HG02884 (cell line): Measurements from ENCODE around the gene RUNX3.
"Not testable (repeated sequence)": the region's sequence is repeated elsewhere in the genome, so short reads cannot be mapped to it uniquely, and the experiment has no call there.

ENCODE experiments used
- ATAC-seq: cut with Tn5 transposase; IDR thresholded peaks from one replicate; pipeline ENCODE4 v1.9.1; 2021; ENCODE audit warnings: mild to moderate bottlenecking, moderate library complexity; ENCODE audit not compliant: unreplicated experiment

The RUNX3 gene

DNA sequence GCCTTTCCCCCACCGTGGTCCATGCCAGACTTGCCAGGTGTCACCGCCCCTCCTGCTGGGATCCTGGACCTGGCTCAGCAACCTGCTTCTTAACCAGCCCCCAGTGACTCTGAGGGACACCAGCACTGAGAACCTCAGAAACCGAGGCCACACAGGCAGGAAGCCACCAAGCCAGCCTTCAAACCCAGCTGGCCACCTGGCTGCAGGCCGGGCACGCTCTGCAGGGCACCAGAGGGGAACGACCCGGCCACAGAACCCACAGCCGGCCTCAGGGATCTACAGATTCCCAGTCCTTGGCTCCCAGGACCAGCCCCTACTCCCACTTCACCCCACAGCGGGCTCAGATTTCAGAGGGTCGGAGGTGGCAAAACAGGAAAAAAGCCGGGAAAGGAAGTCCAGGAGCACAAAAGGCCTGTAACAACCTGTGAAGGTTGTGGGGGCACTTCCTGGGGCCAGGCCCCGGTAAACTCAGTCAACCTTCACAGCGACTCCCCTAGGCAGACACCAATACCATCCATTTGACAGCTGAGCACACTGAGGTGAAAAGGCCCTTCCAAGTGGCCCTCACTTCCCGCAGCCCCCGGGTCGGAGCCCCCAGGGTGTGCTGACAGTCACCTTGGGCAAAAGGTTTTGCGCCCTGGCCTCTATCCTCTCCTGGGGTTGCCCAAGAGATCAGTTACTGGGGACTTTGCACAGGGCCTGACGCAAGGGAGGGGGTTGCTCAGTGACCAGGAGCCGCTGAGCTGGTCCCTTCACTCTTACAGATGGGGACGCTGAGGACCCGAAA is 14.1 kb downstream of the RUNX3 start:
- no peak for ATAC-seq

DNA sequence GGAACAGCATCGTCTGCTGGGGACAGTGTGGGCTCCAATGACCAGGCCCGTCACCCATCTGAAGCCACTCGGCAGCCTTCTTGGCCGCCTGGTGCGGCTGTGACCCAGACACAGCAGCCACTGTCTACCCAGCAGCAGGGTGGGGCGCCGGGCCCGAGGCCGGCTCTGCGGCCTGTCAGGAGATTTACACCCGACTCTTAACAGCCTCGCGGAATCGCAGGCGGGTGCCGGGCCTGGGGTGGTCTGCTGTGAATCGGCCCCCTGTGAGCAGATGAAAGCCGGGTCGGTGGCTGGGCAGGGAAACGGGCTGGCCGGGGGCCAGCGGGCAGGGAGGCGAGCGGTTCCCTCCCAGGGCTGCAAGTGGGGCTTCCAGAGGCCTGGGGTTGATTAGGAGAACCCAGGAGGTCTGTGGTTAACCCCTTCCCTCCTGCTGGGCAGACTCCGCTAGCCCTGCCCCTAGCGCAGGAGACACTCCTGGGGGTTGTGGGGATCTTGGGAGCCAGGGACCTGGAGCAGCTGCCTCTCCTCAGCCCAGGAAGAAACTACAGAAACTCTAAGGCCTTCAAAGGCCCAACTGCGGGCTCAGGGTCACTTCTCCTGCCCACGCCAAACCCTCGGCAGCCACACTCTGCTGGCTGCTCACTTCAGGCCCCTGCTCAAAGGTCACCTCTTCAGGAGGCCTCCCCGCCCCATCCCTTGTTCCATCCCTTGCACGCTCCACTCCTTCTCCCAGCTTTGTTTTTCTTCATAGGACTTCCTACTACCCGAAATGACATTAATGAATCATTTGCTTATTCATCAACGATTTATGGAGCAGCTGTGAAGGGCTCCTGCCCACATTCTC is 15.6 kb downstream of the RUNX3 start:
- ATAC-seq = no peak

DNA sequence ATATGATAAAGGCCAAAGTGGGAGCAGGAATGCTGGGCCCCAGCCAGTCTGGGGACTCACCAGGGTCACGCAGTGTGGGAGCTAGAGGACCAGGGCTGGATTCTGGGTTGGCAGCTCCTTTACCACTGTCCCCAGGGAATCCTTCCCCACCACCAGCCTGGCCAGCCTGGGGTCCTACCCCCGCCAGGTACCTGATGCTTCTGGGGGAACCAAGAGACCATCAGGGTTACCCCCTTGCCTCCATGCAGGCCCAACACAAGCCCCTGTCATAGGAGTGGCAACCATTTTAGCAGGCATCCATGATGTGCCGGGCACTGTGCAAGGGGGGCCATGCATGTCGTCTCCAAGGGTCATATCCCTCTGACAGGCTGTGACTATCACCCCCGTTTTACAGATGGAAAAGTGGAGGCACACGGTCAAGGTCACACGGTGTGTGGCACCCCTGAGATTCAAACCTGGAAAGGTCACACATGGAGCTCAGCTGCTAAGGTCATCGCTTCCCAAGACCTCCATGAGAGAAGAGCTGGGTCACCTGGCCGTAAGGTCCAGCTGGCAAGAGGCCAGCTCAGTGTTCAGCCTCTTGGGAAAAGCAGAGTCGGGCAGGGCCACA is 16.4 kb downstream of the RUNX3 start:
- no peak for ATAC-seq

DNA sequence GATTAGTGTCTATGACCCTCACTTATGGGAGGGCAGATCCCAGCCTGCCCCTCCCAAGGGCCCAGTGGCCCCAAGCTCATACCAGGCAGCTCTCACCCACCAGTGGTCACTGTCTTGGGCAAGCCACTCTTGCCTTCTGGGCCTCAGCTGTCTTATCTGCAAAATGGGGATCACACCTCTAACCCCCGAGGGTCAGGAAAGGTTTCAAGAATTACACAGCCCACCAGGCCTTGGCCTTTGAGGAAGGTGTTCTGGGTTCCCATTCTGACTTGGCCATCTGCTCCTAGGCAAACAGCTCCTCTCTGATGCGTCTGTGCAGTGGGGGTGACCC is 16.8 kb downstream of the RUNX3 start:
- no peak for ATAC-seq

DNA sequence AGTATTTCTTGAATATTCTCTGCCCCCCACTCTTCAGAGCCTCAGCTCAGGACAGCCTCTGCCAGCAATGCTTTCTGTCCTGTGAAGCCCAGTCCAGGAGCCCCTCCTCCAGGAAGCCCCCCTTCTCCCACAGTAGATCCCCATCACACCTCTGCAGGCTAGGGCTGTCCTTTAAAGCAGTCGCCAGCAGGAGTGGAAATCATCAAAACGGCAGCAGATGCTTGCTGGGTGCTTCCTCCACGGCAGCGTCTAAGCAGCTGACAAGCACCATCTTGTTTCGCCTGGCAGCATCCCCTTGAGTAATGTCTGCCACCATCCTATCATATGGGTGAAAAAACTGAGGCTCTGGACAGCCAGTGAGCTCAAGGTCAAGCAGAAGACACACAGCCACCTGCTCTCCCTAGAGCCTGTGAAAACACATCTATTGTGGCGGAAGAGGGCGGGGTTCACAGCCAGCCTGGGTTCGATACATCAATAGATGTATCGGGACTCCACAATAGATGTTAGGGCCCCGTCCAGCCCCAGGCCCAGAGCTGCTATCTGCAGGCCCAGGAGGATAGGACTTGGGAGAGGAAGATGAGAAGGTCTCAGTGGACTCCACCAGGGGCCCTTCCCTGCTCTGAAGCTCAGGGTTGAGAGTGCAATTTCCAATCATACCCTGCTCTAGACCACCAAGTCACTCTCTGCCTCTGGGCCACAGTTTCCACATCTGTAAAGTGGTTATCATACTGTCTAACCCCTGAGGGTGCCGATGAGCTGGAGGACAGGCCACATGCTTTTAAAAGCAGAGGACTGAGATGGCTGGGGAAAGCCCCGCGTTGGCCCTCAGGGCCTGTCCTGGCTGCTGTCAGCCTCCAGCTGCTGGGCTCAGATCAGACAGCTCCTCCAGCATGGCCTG is 17.5 kb downstream of the RUNX3 start:
- ATAC-seq = no peak

DNA sequence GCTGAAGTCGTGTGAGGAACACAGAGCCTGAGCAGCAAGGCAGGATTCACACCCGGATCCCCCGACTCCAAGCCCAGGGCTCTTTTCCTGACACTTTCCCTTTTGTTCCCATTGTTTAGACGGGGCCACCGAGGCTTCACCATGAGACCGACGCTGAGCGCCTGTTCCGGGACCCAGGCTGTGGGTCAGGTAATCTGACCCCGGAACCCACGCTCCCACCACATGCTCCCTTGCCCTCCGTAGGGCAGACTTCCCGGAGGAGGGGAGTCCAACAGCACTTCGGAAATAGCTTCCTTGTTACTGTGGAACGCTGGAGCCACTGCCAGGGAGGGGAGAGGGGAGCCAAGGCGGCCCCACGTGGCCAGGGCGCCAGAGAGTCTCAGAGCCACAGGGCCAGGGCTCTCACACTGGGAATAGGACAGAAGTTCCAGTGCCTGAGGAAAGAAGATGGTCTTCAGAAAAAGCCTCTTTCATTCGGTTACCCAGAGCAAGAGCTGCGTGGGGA is 18.4 kb downstream of the RUNX3 start:
- ATAC-seq = no peak

DNA sequence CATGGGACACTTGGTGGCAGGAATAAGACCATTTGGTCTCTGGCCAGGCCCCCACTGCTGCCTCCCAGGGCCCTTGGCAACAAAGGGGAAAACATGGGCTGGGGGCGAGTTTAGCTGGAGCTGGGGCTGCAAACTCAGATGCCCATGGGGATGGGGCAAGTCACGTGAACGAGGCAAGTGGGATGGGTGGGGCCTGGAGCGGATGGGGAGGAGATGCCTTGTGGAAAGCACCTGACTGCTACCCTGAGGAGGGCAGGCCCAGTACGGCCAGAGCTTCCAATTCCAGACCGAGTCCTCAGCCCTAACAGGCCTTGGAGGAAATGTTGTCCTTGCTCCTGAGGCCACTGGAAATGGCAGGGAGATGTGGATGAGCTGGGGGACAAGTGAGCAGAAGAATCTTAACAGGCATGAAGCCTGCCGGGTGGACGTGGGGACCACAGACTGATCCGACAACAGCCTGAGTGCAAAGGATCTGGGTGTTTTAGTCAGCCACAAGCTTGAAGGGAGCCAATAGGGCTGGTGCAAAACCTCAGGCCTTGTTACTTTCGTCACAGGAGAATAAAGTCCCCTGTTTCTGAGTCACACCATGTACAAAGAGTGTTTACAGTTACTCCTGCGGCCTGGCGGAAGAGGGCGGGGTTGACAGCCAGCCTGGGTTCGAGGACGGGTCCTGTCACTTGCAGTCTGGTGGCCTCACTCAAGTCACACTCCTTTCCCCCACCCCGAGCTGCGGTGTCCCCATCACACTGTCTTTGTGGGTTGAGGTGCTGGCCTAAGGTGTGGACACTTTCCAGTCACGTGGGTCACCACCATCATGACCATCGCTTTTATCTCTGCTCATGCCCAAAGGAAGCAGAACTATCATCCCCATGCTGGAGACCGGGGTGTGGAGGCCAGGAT is 19.1 kb downstream of the RUNX3 start:
- no peak for ATAC-seq

DNA sequence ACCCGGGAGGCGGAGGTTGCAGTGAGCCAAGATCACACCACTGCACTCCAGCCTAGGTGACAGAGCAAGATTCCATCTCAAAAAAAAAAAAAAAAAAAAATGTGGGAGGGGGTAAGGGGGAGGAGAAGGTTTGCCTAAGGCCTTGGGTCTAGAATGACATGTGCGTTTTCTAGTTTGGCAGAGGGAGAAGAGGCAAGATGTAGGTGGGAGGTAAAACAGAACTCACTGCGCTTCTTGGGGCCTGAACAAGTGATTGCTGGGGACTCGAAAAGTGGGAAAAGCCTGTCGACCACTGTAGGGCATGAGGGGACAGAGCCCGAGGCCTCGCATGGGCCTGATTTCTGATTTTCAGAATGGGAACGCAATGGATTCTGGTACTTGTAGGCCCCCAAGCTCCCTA is 19.9 kb downstream of the RUNX3 start:
- ATAC-seq = no peak

DNA sequence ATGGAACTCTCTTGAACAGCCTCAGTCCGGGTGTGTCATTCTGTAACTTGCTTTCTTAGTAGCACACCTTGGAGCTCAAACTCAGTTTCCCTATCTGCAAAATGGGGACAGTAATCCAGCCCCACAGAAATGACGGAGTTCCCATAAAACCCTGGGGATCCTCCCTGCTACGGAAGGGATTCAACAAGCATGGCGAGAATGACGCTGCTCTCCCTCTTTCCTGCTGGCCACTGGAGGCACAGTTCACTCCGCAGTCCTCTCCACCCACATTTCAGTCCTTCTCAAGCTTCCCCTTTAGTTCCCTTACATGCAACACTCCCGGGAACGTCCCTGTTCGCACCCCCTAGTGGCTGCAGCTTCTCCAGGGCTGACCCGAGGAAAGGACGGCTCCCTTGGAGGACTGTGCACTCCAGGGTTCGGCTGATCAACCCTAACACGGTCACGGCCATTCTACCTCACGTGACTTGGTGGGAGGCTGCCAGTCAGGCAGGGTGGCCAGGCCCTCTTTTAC is 20.6 kb downstream of the RUNX3 start:
- no peak for ATAC-seq

DNA sequence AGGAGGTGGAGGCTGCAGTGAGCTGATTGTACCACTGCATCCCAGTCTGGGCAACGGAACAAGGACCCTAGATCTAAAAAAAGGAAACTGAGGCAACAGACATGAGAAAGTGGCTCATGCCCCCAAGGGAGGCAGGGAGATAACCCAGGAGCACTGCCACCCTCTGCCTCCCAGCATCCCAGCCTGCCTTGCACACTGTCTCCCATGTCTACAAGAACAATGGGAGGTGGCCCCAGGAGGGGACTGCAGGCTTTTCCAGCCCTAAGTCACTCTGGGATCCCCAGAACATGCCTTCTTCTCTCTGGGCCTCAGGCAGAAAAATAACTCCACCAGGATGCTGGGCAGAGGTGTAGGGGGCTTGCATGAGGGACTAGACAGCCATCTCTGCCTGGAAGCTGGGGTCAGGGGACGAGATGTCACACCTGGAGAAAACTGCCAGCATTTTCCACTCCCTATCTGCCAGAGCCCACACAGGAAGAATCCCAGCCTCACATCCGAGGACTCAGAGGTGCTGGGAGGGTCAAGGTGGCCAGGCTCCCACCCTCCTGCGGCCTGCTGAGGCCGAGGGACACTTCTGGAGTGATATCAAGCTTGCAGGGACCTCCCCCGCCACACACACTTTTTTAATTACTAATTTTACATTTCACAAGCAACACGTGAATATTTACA is 21.4 kb downstream of the RUNX3 start:
- ATAC-seq = no peak

DNA sequence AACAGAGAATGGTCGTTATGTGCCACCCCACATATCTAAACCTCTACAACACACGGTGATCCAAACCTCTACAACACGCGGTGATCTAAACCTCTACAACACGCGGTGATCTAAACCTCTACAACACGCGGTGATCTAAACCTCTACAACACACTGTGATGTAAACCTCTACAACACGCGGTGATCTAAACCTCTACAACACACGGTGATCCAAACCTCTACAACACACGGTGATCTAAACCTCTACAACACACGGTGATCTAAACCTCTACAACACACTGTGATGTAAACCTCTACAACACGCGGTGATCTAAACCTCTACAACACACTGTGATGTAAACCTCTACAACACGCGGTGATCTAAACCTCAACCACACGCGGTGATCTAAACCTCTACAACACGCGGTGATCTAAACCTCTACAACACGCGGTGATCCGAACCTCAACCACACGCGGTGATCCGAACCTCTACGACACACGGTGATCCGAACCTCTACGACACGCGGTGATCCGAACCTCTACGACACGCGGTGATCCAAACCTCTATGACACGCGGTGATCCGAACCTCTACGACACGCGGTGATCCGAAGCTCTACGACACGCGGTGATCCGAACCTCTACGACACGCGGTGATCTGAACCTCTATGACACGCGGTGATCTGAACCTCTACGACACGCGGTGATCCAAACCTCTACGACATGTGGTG is 22.3 kb downstream of the RUNX3 start:
- not testable (repeated sequence) for ATAC-seq

DNA sequence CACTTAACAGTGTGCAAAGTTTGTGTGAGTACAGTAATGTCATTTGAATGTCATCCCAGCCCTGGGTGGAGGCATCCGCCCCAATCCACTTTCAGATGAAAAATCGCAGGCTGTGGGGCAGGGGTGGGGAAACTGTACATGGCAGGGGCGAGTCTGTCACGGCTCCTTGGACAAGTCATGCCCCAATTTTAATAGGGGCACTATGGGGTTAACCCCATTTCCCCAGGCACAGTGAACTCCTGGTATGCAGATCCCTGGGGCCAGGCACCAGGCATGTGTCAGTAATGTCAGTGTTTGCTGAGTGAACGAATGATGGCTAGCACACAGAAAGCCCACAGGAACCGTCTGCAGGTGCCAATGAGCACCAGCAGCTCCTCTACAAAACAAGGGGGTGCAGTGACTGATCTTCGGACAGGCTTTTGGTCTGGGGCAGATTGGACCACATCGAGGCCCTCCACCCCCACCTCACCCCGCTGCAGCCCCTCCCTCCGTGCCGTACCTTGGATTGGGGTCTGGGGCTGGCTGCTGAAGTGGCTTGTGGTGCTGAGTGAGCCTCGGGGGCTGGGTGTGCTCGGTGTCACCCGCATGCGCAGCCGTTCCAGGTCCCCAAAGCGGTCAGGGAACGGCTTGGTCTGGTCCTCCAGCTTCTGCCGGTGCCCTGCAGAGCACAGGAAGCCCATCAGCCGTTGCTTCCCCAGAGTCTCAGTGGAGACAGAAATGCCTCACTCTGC is 23.2 kb downstream of the RUNX3 start:
- no peak for ATAC-seq

DNA sequence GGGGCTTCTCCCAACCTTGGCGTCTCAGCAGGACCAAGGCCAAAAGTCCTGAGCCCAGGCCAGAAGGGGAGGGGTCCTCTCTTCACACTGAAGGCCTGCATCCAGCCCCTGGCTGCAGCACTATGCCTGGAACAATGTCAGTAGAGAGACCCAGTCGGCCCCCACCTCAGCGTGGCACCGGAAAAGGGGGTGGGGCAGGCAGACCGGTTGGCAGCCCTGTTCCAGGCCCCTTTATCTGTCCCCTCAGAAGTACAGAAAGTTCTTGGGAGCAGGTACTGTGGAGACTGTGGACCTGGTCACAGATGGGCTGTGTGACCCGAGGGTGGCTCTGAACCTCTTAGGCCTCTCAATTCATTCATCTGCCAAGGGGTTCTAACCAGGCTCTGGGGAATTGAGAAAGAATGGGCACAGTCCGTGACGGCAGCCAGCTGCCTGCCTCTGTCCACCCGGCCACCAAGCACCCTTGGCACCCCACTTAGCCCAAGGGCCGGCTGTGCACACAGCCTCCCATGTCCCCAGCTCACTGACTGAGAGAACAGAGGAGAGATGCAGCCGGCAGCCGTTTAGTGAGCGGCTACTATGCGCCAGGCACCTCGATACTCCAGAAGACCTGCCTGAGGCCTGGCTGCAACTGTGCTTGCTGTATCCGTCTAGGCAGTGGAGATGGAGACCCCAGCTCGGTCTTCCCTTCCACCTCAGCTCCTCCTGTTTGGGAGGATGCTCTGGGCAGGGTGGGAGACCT is 23.9 kb downstream of the RUNX3 start:
- ATAC-seq = no peak

DNA sequence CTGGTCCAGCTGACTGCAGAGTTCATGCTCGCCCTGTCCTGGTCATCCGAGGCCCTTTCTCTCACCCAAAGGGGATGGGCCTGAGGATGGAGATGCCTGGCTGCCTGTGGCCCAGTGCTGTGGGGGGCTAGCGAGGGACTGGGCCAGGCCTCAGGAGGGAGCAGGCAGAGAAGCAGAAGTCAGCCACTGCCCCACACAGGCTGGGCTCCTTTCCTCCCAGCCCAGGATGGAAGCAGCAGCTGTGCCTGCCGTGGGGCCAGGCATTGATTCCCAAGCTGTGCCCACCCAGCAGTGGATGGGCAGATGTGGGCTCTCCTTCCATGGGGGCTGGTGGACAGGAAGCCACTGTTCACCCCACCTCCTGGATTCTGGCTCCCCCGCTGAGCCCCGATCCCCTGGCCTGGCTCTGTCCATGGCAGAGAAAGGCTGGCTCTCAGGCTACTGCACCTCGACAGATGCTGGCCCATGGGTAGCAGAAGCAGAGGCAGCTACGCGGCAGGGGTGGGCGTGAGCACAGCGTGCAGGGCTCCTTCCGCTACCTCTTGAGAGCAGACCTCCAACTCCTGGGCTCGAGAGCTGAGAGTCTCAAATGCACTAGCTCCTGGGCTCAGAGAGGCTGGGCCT is 24.6 kb downstream of the RUNX3 start:
- no peak for ATAC-seq

DNA sequence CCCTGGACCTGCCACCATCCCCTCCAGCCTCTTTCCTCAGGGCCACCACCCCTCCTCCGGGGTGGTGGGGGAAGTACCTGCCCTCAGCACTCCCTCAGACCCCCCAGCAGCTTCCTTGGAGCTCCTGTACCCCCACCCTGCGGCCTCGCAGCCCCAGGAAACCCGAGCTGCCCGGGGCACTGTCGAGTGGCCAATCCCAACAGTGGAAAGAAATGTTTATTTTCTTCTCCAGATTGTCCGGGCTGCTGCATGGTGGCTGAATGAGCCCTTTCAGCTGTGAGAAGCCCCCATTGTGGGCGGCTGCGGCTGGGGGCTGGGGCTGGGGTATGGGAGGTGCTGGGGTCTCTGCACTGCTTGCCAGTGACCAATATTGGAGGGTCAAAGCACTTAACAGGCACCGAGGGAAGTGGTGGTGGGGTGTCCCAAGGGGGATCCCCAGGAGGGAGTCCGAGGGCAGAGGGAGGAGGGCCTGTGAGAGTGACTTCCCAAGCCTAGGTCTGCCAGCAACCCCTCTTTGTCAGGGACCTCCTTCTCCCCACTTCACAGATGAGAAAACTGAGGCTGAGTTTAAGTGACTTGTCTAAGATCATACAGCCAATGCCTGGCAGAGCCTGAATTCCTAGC is 25.2 kb downstream of the RUNX3 start:
- no peak for ATAC-seq
